NAMALWA (cell line): ENCODE measurements around the gene KRT8.
"Not testable (repeated sequence)": the region's sequence is repeated elsewhere in the genome, so short reads cannot be mapped to it uniquely, and the experiment has no call there.

Experiments
- DNase-seq: peaks from one replicate; pipeline ENCODE4 v3.0.0-alpha.2; 2015; ENCODE audit warnings: low spot score

The KRT8 gene

DNA sequence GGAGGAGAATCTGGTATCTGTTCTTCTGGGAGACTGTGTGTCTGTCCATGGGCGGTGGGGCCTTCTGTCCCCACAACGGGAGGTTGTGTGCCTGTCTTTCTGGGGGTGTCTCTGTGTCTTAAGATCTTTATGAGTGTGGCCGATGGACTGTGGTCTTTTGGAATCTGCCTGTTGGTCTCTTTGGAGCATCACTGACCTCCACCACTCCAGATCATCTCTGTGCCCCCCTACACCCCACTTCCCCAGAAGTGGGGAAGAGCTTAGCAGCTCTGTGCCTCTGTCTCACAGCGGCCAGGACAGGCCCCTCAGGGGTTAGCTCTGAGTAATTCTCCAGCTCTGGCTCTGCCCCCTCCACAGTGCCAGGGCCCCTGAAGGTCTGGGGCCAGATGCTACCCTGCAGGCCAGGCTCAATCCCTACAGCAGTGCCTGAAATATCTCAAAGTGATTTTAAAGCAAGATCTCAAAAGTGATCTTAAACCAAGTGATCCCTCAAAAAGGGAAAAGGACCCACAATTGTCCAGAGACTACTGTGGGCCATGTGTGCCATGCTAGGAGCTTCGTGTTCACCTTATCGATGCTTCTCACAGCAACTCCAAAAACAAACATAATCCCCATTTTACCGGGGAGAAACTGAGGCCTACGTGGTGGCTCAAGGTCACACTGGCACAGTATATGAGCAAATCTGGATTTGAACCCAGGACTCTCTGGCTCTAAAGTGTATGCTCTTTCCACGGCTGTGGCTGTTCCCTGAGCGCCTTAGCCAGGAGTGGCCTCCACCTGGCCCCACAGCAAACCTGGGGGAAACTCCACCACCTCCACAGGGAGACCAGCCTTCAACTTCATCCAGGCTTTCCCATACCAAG is 30.1 kb downstream of the KRT8 start:
- no peak for DNase-seq

DNA sequence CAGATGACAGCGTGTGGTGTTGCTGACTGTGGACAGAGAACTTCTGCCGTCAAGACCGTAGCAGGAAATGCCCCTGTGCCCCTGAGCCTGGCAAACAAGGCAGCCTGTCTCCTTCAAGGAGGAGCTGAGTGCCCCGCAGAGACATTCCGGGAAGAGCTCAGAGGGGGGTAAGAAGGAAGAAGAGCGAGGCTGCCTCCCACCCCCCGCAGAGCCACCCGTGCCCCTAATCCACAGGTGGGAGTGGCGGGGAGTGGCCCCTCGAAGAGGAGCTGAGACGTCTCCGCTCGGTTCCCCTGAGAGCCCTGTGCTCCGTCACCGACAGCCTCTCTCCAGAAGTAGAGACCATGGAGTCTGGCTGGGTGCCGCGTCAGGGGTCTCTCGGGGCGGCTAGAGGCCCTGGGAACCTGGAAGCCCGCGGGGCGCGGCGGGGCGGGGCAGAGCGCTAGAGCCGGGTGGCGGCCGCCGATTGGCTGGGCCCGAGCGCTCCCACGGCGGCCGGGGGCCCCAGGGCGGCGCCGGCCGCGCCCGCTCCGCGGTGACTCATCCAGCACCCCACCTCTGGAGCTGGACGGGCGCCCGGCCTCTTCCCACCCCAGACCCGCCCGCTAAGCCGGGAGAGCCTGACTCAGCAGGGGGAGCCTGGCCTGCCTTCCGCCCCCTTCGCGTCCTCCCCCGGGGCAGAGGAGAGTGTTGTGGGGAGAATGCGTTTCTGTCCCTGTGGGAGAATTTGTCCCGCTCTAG is 30.9 kb downstream of the KRT8 start:
- DNase-seq, result no peak

DNA sequence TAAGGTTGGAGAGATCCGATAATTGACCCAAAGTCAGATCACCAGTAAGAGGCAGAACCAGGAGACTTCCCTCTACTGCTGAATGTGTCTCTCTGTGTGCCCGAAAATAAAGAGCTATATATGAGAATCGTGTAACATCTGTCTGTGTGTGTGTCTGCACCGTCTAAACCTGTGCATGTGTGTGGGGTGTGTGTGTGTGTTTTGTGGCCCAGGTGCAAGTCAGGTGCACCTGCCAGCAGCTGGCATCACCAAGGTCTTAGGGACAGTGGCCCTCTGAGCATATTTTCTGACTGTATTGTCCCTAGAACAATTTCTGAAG is 31.4 kb downstream of the KRT8 start:
- no peak for DNase-seq

DNA sequence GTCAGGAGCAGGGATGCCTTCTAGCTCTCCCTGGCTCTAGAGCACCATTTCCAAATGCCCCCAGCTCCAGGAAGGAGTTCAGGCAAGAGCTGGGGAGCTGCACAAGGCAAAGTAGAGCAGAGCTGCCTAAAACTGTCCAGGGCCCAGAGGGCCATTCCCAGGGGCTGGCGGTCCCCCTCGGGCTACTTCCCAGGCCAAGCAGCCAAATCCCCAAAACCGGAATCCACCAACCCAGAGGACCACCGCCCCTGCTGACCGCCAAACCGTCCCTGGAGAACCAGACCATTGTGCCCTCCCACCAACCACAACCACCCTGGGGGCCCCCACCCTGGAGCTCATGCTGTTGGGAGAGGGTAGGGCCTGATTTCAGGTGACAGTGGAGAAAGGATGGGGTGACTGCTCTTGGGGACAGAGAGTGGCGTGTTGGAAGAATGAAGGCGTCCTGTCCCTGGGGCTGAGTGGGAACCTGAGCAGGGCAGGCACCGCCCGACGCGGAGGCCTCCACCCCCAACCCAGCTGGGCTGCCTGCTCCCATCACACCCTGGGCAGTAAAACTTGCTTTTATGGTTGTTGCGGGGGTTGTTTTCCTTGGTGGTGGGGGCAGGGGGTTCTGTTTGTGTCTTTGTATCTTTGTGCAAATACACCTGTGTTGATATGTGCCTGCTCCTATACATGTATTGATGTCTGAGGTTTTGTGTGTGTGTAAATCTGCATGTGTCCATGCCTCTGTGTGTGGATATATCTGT is 32.1 kb downstream of the KRT8 start:
- DNase-seq, result no peak

DNA sequence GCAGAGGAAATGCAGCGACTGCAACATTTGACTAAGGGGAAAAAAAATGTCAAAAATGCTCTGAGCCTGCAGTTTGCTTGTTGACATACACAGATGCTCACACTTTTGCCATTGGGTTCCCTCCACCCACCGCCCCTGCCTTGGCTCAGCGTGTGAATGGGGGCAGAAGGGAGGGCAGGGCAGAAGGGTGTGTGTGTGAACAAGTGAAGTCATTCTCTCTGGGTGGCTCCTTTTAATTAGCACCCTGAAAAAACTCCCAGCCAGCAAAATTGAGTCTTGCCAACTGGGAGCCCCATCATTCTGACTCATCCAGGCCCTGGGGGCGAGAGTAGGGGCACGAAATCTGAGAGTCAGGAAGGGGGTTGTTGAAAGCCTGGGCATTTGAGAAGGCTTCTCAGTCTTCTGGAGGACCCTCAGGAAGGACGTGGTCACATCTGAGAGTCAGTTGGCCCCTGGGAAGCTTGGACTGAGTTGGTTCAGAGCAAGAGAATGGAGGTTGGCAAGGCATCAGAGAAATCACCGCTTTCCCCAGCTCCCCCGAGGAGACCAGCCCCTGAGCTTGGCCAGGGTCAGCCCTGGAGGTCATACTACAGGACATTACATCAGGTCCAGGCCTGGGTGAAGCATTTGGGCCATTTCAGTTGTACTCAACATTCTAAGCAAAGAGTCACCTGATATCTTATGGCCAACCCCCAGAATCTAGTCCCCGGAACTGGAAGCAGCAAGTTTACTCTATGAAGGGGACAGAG is 33.4 kb downstream of the KRT8 start:
- DNase-seq, result no peak

DNA sequence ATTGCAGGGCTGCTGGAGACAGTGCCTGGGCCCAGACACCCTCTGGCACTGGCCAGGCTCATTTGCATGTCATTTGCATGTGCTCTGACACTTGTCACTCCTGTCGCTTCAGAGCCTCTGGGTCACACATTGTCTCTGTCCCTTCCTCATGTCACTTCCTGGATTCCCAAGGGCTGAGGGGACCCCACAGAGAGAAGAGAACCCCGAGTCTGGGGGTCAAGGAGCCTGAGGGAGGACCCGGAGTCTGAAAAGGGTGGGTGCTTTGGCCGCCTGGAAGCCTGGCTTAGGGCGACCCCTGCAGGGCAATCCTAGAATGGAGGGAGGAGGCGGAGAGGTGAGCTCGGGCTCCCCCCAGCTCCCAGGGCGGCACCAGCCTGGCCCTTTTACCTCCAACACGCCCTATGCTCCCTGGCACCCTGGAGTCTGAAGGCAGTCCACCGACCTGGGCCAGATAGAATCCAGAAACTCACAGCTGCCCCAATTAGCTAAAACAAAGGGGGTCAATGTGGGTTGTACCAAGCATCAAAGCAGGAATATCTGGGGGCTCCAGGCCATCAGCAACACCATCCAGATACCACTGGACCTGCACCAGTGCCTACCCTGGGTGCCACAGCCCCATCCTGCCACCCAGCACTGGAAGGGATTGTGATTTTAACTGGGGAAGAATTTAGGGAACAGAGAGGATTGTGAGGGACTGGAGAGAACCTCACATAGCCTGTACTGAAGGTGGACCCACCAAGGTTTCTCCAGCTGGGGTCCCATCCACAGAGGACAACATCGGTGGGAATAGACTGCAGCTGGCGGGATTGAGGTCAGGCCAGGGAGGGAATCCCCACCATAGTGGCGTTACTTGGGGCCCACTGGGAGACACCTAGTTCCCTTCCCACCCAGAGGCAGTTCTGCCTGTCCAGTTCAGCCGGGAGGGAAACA is 34.2 kb downstream of the KRT8 start:
- DNase-seq, result peak; percentile 84

DNA sequence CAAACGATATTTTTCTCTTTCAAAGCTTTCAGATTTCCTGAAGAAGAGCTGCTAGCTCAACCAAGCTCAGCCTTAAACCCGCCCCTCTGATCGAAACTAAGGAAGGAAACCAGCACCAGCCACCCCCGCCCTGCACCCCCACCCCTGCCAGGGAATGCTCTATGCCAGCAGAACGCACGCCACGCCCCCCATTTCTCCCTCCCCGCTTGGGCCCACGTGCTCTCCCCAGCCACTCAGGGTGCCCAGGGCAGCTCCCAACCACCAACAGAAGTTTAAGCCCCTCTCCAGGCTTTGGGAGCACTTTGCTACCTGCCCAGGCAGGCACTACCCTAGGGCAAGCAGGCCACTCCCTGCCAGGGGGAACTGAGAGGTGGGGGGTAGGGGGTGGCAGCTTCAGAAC is 37.2 kb downstream of the KRT8 start:
- DNase-seq, result no peak

DNA sequence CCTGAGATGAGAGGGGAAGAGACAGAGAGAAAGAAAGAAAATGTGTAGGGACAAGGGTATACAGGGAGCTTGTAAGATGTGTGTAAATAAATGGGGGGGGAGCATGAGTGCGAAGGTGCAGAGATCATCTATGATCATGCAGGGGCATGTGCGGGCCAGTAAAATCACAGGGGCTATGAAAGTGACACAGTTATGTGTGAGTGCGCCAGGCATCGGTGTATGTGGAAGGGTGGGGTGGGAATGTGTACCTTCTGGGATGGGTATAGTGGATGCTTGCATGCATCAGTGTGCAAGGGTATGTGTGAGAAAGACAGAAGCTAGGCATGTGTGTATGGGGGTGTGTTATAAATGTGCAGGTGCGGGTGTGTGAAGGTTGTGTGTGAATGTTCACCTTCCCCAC is 37.7 kb downstream of the KRT8 start:
- no peak for DNase-seq

DNA sequence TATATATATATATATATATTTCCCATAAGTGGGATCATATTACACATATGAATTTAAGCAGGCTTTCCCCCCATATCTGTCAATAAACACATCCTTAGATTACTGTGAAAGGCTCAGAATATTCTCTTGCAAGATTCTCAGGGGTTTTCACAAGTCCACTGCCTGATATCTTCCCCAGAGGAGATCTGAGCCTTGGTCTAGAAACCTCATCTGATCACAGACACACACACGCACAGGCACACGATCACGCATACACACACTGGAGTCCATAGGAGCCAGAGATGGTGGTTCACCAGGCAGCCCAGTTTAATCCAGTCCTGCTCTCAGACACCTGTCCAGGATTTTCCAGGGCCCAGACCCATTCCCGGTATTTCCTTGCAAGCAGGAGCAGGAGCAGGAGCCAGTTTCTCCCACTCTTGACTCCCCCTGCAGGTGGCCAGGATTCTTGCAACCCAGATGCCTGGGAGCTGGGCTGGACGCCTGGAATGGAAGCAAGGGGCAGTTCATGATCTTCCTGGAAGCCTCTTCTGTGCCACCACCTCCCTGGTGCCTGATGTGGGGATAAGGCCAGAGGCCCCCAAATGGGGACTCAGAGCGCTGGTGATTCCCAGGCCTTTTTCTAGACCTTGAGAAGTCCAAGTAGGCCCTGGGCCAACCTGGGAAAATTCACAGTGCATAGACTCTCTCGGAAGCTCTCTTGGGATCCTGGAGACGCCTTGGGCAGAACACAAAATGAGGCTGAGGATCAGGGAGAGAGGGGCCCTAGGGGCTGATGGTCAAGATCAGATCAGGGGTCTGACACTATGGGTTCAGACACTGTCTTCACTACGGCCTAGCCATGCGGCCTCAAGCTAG is 39.6 kb downstream of the KRT8 start:
- peak; percentile 34 for DNase-seq

DNA sequence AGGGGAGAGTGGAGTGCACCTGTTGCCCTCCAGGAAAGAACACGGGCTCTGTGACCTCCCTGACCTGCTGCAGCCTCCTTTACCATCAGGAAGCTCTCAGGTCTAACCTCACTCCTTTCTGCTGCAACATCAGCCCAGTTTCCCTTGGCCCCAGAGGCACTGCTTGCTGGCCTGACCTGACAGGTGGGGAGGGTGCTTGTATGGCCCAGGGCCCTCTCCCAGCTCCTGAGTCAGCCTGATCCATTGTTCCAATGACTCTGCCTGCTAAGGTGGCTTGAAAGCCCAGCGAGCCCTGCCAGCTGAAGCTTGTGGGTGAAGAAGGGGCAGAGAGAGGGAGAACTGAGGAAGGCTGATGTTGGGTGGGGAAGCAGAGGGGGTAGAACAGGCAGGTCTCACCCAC is 42.9 kb downstream of the KRT8 start:
- no peak for DNase-seq

DNA sequence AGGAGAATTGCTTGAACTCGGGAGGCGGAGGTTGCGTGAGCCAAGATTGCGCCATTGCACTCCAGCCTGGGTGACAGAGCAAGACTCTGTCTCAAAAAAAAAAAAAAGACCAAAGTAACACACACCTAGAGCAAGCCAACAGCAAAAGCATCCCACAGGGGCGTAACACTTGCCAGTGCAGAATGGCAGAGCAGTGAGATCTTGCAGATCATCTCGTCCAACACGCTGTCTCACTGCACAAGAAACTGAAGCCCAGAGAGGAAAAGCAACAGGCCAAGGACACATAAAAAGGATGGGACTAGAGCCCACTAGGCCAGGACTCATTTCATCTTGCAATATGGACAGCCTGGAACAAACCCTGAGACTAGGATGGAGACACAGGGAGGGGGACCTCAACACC is 43.4 kb downstream of the KRT8 start:
- DNase-seq, result no peak

DNA sequence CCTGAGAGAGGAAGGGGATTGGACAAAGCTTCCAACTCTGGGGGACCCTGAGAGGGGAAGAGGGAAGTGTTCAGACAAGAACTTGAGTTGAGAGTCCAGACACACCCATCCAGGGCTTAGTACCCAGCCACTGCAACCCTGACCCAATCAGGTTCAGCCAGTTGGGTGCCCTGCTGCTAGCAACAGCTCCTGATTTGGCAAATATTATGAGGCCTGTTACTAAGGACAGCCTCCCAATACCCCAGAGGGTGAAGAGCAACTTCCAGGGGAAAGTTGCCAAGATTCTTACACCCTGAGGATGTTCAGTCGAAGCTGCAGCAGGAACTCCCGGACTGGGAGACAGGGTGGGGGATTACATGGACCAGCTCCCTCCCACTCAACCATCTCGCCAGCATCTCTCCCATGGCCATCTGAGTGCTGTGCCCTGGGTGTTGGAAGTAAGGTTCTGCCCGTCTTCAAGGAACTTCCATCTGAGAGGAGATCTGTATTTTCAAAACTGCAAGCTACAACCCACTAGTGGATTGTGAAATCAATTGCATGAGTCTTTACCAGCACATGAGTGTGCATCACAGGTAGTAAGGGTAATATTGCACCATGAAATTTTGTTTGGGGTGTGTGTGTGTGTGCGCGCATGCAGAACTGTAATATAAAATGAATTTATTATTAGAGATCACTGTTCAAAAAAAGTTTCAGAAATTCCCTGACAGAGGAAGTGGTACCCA is 44.6 kb downstream of the KRT8 start:
- DNase-seq, result no peak

DNA sequence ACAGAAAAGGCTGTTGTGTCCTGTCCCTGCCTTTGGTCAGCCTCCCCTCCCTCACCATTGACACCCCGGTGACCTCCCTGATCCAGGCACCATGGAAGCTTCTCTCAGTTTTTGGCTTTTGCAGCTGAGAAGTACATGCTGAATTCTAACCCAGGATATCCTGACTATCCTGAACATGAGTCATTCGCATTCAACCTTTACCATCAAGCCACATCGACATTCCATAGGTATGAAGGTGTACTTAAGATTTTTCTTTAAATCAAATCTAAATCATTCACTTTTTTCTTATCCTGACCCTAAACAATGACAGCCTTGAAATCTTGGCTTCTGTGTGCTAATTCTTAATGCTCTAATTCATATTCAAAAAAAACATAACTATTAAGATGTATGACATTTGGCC is 47.4 kb downstream of the KRT8 start:
- DNase-seq, result no peak

DNA sequence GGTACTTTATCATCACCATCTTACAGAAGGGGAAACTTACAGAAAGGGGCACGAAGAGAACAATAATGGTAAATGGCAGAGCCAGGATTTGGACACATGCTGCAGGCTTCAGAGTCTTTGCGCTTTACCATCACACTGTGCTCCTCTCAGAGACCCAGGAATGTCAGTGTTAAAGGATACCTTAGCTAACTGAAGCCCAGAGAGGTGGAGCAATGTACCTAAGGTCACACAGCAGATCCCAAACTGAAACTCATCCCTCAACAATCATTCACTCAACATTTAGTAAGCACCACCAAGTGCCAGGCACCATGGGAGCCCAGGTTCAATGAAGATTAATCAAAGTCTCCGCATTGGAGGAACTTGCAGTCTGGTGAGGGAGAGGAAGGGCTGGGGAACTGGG is 48.1 kb downstream of the KRT8 start:
- no peak for DNase-seq

DNA sequence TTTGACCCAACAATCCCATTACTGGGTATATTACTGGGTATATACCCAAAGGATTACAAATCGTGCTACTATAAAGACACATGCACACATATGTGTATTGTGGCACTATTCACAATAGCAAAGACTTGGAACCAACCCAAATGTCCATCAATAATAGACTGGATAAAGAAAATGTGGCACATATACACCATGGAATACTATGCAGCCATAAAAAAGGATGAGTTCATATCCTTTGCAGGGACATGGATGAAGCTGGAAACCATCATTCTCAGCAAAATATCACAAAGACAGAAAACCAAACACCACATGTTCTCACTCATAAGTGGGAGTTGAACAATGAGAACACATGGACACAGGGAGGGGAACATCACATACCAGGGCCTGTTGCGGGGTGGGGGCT is 48.8 kb downstream of the KRT8 start:
- DNase-seq, result not testable (repeated sequence)

DNA sequence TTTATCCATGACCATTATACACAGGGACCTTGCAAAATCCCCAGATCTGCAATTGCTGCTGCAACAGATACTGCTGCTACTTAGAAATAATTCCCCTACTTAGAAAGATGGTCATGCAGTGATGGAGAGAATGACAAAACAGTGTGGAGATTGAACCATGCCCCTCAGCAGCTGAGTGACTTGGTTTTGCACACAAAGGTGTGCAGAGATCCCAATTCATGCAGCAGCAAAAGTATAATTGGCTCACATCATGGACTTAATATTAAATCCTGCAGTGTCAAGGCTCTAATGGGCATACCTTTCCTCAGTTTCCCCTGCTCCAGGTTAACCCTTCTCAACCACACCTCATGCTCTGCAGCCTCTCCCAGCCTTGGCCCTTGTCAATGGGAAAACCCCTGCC is 53.1 kb downstream of the KRT8 start:
- DNase-seq, result no peak

DNA sequence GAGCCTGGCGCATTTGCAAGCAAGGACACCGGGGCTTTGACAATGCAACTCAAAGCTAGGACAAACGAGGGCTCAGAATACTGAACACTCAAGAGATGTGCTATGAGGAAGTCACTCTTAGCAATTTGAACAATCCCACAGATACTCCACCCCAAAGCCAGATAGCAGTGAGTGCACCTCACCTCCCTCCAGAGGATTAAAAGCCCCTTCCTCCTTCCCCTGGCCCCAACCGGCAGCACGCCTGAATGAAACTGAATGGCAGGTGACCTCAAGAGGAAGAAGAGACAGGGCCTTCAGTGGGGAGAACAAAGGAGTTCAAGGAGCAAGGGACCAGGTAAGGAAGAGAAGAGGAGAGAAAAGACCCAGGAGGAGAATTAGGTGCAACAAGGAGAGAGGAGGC is 54.2 kb downstream of the KRT8 start:
- no peak for DNase-seq

DNA sequence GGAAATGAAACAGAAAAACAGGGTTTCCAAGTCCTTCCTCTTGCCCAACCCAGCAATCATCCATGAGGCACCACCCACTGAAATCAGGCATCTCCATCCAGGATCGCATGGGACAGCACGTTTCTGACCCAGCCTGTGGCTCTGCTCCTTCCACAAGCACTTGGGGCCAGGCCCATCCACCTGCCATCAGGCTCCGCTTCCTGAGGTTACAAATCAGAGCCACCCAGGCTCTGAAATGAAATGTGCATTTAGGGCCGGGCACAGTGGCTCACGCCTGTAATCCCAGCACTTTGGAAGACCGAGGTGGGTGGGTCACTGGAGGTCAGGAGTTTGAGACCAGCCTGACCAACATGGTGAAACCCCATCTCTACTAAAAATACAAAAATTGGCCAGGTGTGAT is 55.4 kb downstream of the KRT8 start:
- DNase-seq, result no peak

DNA sequence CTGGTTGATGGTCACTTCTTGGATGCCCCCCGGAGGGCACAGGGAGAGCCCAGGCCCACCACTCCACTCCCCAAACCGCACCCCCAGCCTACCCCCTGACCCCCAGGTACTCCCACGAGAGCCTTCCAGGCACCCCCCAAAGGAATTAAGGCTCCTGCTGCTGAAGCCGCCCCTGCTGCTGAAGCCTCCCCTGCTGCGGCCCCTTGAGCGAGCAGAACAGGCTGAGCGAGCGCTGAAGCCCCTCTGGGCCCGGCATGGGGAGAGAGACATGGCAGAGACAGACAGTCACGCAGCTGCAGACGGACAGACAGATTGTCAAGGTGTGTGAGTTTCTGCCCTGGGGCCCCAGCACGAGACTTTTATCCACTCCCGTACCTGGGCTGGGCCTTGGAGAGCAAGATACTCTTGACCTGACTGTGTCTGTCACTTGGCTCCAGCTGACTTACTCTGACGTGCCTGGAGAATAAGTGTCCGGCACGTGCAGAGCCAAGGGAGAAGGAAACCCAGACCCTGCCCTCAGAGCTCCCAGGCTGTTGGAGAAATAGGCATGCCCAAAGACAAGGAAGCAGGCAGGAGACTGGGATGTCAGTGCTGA is 56.1 kb downstream of the KRT8 start, which contains the start of gene KRT78:
KRT78 (minus strand) TSS at position 334 of the 595 bp plus-strand sequence; CDS start at position 270, 64 bp downstream.
- DNase-seq, result no peak
